ENCODE data around the gene MACROD2.

MACROD2 gene

GRCh38 chr20:15214051-15214450 lies 1218.7 kb downstream of the MACROD2 start:
- DNase-seq (ENCODE audit: low read depth in 1 of 2, low spot score in 1 of 2) = no peak
- in situ Hi-C loops (cut with HindIII; ENCODE audit: low pct_unique_long_range_greater_than_20kb, low sequenced_read_pairs) = no loop called here
- TF ChIP-seq JUND (IDR thresholded peaks at IDR 0.05; ENCODE audit: low read depth) = no peak

GRCh38 chr20:15220009-15220656 lies 1224.8 kb downstream of the MACROD2 start:
- in situ Hi-C loops (cut with HindIII; ENCODE audit: low pct_unique_long_range_greater_than_20kb, low sequenced_read_pairs) = no loop called here
- TF ChIP-seq JUND (IDR thresholded peaks at IDR 0.05; ENCODE audit: low read depth) = no peak
- no peak for DNase-seq (ENCODE audit: low read depth in 1 of 2, low spot score in 1 of 2)

GRCh38 chr20:15220778-15221565 lies 1225.7 kb downstream of the MACROD2 start:
- DNase-seq (ENCODE audit: low read depth in 1 of 2, low spot score in 1 of 2) = no peak
- in situ Hi-C loops (cut with HindIII; ENCODE audit: low pct_unique_long_range_greater_than_20kb, low sequenced_read_pairs) = no loop called here
- no peak for TF ChIP-seq JUND (IDR thresholded peaks at IDR 0.05; ENCODE audit: low read depth)

GRCh38 chr20:15222502-15223330 lies 1227.4 kb downstream of the MACROD2 start:
- in situ Hi-C loops (cut with HindIII; ENCODE audit: low pct_unique_long_range_greater_than_20kb, low sequenced_read_pairs) = no loop called here
- no peak for TF ChIP-seq JUND (IDR thresholded peaks at IDR 0.05; ENCODE audit: low read depth)

GRCh38 chr20:15224199-15224598 lies 1228.9 kb downstream of the MACROD2 start:
- DNase-seq (ENCODE audit: low read depth in 1 of 2, low spot score in 1 of 2) = no peak
- in situ Hi-C loops (cut with HindIII; ENCODE audit: low pct_unique_long_range_greater_than_20kb, low sequenced_read_pairs) = no loop called here
- no peak for TF ChIP-seq JUND (IDR thresholded peaks at IDR 0.05; ENCODE audit: low read depth)

More at GRCh38 chr20:15222502-15223330, 1227.4 kb downstream of the MACROD2 start:
- DNase-seq (ENCODE audit: low read depth in 1 of 2, low spot score in 1 of 2) = no peak

- TF ChIP-seq JUND (IDR thresholded peaks at IDR 0.05; ENCODE audit: low read depth) = no peak
- in situ Hi-C loops (cut with HindIII; ENCODE audit: low pct_unique_long_range_greater_than_20kb, low sequenced_read_pairs) = no loop called here
- DNase-seq (ENCODE audit: low read depth in 1 of 2, low spot score in 1 of 2) = no peak
Observed at GRCh38 chr20:15227102-15227501, 1231.8 kb downstream of the MACROD2 start.

- TF ChIP-seq JUND (IDR thresholded peaks at IDR 0.05; ENCODE audit: low read depth) = no peak
- in situ Hi-C loops (cut with HindIII; ENCODE audit: low pct_unique_long_range_greater_than_20kb, low sequenced_read_pairs) = no loop called here
- no peak for DNase-seq (ENCODE audit: low read depth in 1 of 2, low spot score in 1 of 2)
Observed at GRCh38 chr20:15232243-15232642, 1236.9 kb downstream of the MACROD2 start.

GRCh38 chr20:15235471-15236198 lies 1240.3 kb downstream of the MACROD2 start:
- DNase-seq (ENCODE audit: low read depth in 1 of 2, low spot score in 1 of 2) = no peak
- no peak for TF ChIP-seq JUND (IDR thresholded peaks at IDR 0.05; ENCODE audit: low read depth)
- in situ Hi-C loops (cut with HindIII; ENCODE audit: low pct_unique_long_range_greater_than_20kb, low sequenced_read_pairs) = no loop called here

- TF ChIP-seq JUND (IDR thresholded peaks at IDR 0.05; ENCODE audit: low read depth) = no peak
- peak in 1 of 2 experiments; percentile 79 for DNase-seq (ENCODE audit: low read depth in 1 of 2, low spot score in 1 of 2)
- in situ Hi-C loops (cut with HindIII; ENCODE audit: low pct_unique_long_range_greater_than_20kb, low sequenced_read_pairs) = no loop called here
Observed at GRCh38 chr20:15236812-15237211, 1241.5 kb downstream of the MACROD2 start.

- TF ChIP-seq JUND (IDR thresholded peaks at IDR 0.05; ENCODE audit: low read depth) = no peak
- DNase-seq (ENCODE audit: low read depth in 1 of 2, low spot score in 1 of 2) = no peak
- in situ Hi-C loops (cut with HindIII; ENCODE audit: low pct_unique_long_range_greater_than_20kb, low sequenced_read_pairs) = no loop called here
Observed at GRCh38 chr20:15239542-15240206, 1244.4 kb downstream of the MACROD2 start.

- in situ Hi-C loops (cut with HindIII; ENCODE audit: low pct_unique_long_range_greater_than_20kb, low sequenced_read_pairs) = no loop called here
- DNase-seq (ENCODE audit: low read depth in 1 of 2, low spot score in 1 of 2) = no peak
- TF ChIP-seq JUND (IDR thresholded peaks at IDR 0.05; ENCODE audit: low read depth) = no peak
Observed at GRCh38 chr20:15240801-15241200, 1245.5 kb downstream of the MACROD2 start.

- DNase-seq (ENCODE audit: low read depth in 1 of 2, low spot score in 1 of 2) = no peak
- in situ Hi-C loops (cut with HindIII; ENCODE audit: low pct_unique_long_range_greater_than_20kb, low sequenced_read_pairs) = no loop called here
- no peak for TF ChIP-seq JUND (IDR thresholded peaks at IDR 0.05; ENCODE audit: low read depth)
Observed at GRCh38 chr20:15241681-15242080, 1246.4 kb downstream of the MACROD2 start.

Data from T47D (cell line).